Germinal center (tissue), 1 donor: ENCODE data around the gene TBCE.
A peak's percentile ranks its signal among the peaks of the same experiment; 100 is the strongest.

Experiments
- DNase-seq: peaks from one replicate; pipeline ENCODE4 v3.0.0; 2012; ENCODE audit warnings: mixed read lengths, low spot score

The TBCE gene

GRCh38 chr1:235367000-235367908 lies at the start of gene TBCE:
Gene TBCE, plus strand, starts transcription at chr1:235367427. Its CDS starts 12,623 bp downstream, at chr1:235380050.
- DNase-seq = peak; percentile 91

- DNase-seq = no peak
Observed at GRCh38 chr1:235319255-235319654, 48.0 kb upstream of the TBCE start.

GRCh38 chr1:235320521-235321179 lies 46.6 kb upstream of the TBCE start:
- DNase-seq = no peak

GRCh38 chr1:235324296-235324695 lies 42.9 kb upstream of the TBCE start:
- DNase-seq = no peak

GRCh38 chr1:235325139-235325538 lies 42.1 kb upstream of the TBCE start:
- DNase-seq = no peak

GRCh38 chr1:235325854-235326253 lies 41.4 kb upstream of the TBCE start:
- no peak for DNase-seq

- DNase-seq = peak; percentile 51
Observed at GRCh38 chr1:235326719-235327558, 40.3 kb upstream of the TBCE start.

- DNase-seq = peak; percentile 93
Observed at GRCh38 chr1:235327559-235328270, 39.5 kb upstream of the TBCE start, which contains the start of gene ARID4B. Gene ARID4B, minus strand, starts transcription at chr1:235328179. Its CDS starts 1,260 bp downstream, at chr1:235326919.

- DNase-seq = peak; percentile 94
Observed at GRCh38 chr1:235328271-235329138, 38.7 kb upstream of the TBCE start, which contains the start of gene GGPS1. Gene GGPS1, plus strand, starts transcription at chr1:235328570. Its CDS starts 6,695 bp downstream, at chr1:235335265.

- peak; percentile 24 for DNase-seq
Observed at GRCh38 chr1:235329139-235329902, 37.9 kb upstream of the TBCE start.

GRCh38 chr1:235330918-235331285 lies 36.3 kb upstream of the TBCE start:
- DNase-seq = no peak

GRCh38 chr1:235331401-235331800 lies 35.8 kb upstream of the TBCE start:
- DNase-seq = no peak

- DNase-seq = no peak
Observed at GRCh38 chr1:235336903-235337302, 30.3 kb upstream of the TBCE start.

GRCh38 chr1:235339746-235340145 lies 27.5 kb upstream of the TBCE start:
- no peak for DNase-seq

GRCh38 chr1:235341334-235341733 lies 25.9 kb upstream of the TBCE start:
- no peak for DNase-seq

- no peak for DNase-seq
Observed at GRCh38 chr1:235342039-235342438, 25.2 kb upstream of the TBCE start.

GRCh38 chr1:235342471-235342870 lies 24.8 kb upstream of the TBCE start:
- DNase-seq = no peak

GRCh38 chr1:235343726-235344125 lies 23.5 kb upstream of the TBCE start:
- no peak for DNase-seq

- no peak for DNase-seq
Observed at GRCh38 chr1:235351441-235351840, 15.8 kb upstream of the TBCE start.

GRCh38 chr1:235351898-235352297 lies 15.3 kb upstream of the TBCE start:
- no peak for DNase-seq
